DOHH2 (cell line): ENCODE results near the gene CACNA1I.

ENCODE experiments used
- EZH2phosphoT487 ChIP-seq: fragments of 200-600 bp; sonication (generic); IDR thresholded peaks from 2 replicates; pipeline ENCODE4 v1.6.1; 2017; ENCODE audit warnings: borderline replicate concordance, mild to moderate bottlenecking, antibody characterized with exemption, low read length, moderate library complexity, mixed read lengths
- TF ChIP-seq, protein P1 (sequence below): fragments of 200-600 bp; sonication (generic); IDR thresholded peaks from one replicate; pipeline ENCODE4 v1.5.1; 2014; ENCODE audit warnings: antibody characterized with exemption, mild to moderate bottlenecking, low read depth, low read length; ENCODE audit not compliant: poor library complexity, severe bottlenecking

DNA sequence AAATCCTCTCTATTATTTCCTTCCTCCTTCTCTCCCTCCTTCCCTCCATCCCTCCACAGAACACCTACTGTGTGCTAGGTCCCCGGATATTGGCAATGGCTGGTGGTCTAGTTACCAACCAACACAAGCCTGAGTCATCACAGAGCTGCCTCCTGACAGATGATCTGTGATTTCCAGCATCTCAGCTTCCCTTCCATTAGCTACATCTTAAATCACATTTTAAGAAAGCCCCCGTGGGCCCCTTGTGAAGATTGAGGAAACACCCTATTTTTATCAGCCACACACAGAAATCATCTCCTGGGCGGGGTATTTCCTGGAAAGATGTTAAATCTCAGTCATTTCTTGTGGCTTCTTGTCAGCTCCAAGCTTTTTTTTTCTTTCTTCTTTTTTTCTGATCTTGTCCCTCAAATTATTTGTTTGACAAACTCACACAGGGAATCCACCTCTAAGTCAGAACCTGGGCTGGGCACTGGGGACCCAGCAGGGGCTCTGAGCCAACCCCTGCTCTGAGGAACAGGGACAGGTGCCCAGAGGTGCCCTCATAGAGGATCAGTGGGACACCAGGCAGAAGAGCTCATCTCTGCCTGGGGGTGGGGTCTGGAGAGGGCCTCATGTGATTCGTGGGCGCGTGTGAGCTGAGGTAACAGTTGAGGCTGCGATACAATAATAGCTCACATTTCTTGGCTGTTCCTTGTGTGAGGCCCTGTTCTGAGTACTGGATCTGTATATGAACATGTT is 42.4 kb downstream of the CACNA1I start:
- TF ChIP-seq, protein P1, sequence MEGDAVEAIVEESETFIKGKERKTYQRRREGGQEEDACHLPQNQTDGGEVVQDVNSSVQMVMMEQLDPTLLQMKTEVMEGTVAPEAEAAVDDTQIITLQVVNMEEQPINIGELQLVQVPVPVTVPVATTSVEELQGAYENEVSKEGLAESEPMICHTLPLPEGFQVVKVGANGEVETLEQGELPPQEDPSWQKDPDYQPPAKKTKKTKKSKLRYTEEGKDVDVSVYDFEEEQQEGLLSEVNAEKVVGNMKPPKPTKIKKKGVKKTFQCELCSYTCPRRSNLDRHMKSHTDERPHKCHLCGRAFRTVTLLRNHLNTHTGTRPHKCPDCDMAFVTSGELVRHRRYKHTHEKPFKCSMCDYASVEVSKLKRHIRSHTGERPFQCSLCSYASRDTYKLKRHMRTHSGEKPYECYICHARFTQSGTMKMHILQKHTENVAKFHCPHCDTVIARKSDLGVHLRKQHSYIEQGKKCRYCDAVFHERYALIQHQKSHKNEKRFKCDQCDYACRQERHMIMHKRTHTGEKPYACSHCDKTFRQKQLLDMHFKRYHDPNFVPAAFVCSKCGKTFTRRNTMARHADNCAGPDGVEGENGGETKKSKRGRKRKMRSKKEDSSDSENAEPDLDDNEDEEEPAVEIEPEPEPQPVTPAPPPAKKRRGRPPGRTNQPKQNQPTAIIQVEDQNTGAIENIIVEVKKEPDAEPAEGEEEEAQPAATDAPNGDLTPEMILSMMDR = no peak
- no peak for TF ChIP-seq EZH2phosphoT487
